K562 (cell line): ENCODE data around the gene BRAT1. TPM values are rescaled to one million over a fixed set of nuclear protein-coding genes. Genes with fewer than 3 reads are reported as not detected.

ENCODE experiments used
- BMI1 ChIP-seq: fragments of 150-350 bp; IDR thresholded peaks from 2 replicates; pipeline ENCODE4 v1.6.1; 2014; ENCODE audit warnings: low read length
- JUND ChIP-seq, 2 experiments: IDR thresholded peaks; 2 replicates in 1 of 2; 3 replicates in 1 of 2; pipeline ENCODE4 v1.6.1; 2011; ENCODE audit warnings: borderline replicate concordance in 2 of 2, low read depth in 2 of 2, low read length in 2 of 2, improper control_type of control experiment in 1 of 2, missing biosample characterization in 1 of 2, missing genetic modification characterization in 1 of 2, missing genetic modification reagents in 1 of 2
- MAFF ChIP-seq: IDR thresholded peaks from 2 replicates; pipeline ENCODE4 v1.6.1; 2012; ENCODE audit warnings: low read length, improper control_type of control experiment
- RB1 ChIP-seq: fragments of 450-650 bp; IDR thresholded peaks from 2 replicates; pipeline ENCODE4 v1.6.1; 2017; ENCODE audit warnings: low read depth, mild to moderate bottlenecking
- RFX1 ChIP-seq: fragments of 450-650 bp; IDR thresholded peaks from 2 replicates; pipeline ENCODE4 v1.6.1; 2016; ENCODE audit warnings: mild to moderate bottlenecking, moderate library complexity
- STAT6 ChIP-seq: sonication (generic); formaldehyde crosslinking; IDR thresholded peaks from 2 replicates; pipeline ENCODE4 v1.8.1; 2023; ENCODE audit warnings: mild to moderate bottlenecking, missing genetic modification reagents
- TGIF2 ChIP-seq: sonication (generic); formaldehyde crosslinking; IDR thresholded peaks from 2 replicates; pipeline ENCODE4 v1.8.1; 2022; ENCODE audit warnings: mild to moderate bottlenecking, missing genetic modification reagents, moderate library complexity
- ZKSCAN1 ChIP-seq: fragments of 150-350 bp; IDR thresholded peaks from 2 replicates; pipeline ENCODE4 v1.6.1; 2016; ENCODE audit warnings: low read depth, low read length
- ZNF175 ChIP-seq: fragments of 200-800 bp; sonication (Bioruptor generic); IDR thresholded peaks from 2 replicates; pipeline ENCODE4 v1.6.1; 2016; ENCODE audit warnings: low read depth, mild to moderate bottlenecking, missing genetic modification characterization, missing compliant biosample characterization
- polyA plus RNA-seq, 8 experiments: library from polyadenylated mRNA; depleted of rRNA in 4 of 8; stranded (reverse) in 5 of 8; unstranded in 3 of 8; fragments of >200 nt; fragmentation: Nextera tagmentation in 2 of 8; fragmentation: Illumina TruSeq in 1 of 8; extraction: Ambion mirVana in 2 of 8; extraction: Trizol in 1 of 8; gene quantifications; 2 replicates each; pipeline versions ENCODE4 v1.2.1 to v1.2.3, GENCODE V29; 2011 to 2014; ENCODE audit warnings: inconsistent platforms in 1 of 8, missing spikeins in 1 of 8
- total RNA-seq, 7 experiments: library from RNA; depleted of rRNA in 6 of 7; stranded (reverse); fragments of >200 nt in 6 of 7; fragmentation: Illumina TruSeq in 2 of 7; extraction: Trizol in 2 of 7; gene quantifications; 2 replicates each; pipeline versions ENCODE4 v1.2.1 to v1.2.3, GENCODE V29; 2011 to 2021; ENCODE audit warnings: low replicate concordance in 1 of 7
- TF ChIP-seq, protein P1 (sequence below): fragments of 200-600 bp; sonication (generic); IDR thresholded peaks from one replicate; pipeline ENCODE4 v1.6.1; 2012; ENCODE audit warnings: mild to moderate bottlenecking, low read depth, low read length, inconsistent platforms
- TF ChIP-seq, protein P2 (sequence below): fragments of 450-650 bp; conservative IDR thresholded peaks from 2 replicates; pipeline ENCODE4 v1.6.1; 2016; ENCODE audit warnings: missing genetic modification characterization, low read depth, mild to moderate bottlenecking, control low read depth, missing compliant biosample characterization

BRAT1 gene
- total and polyA plus RNA-seq, 9 of the 15 experiments (the other 6 are each of a cell fraction or from before 2014, with no cell fraction given): 0.13 to 49.6 (median 10.5) TPM

DNA sequence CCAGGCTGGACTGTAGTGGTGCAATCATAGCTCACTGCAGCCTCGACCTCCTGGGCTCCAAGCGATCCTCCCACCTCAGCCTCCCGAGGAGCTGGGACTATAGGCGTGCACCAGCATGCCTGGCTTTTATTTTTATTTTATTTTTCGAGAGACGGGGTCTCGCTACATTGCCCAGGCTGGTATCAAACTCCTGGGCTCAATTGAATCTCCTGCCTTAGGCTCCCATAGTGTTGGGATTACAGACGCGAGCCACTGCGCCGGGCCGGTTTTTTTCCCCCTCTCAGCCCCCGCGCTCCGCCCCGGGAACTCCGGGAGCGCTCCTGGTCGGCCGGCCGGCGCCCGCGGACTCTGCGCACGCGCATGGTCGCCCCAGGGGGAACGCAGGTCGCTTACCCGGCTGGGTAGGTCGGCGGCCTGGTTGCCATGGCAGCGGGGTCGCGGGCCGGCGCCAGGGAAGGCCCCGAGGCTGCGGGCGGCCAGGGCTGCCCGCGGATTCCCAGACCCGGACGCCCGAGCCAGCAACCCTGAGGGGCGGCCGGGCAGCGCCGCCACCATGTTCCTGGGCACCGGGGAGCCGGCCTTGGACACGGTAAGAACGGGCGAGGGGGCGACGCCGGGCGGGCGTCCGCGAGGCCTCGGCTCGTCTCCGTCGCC is 3.4 kb upstream of the BRAT1 start, which contains the start of gene IQCE (continued):
- TF ChIP-seq, protein P1, sequence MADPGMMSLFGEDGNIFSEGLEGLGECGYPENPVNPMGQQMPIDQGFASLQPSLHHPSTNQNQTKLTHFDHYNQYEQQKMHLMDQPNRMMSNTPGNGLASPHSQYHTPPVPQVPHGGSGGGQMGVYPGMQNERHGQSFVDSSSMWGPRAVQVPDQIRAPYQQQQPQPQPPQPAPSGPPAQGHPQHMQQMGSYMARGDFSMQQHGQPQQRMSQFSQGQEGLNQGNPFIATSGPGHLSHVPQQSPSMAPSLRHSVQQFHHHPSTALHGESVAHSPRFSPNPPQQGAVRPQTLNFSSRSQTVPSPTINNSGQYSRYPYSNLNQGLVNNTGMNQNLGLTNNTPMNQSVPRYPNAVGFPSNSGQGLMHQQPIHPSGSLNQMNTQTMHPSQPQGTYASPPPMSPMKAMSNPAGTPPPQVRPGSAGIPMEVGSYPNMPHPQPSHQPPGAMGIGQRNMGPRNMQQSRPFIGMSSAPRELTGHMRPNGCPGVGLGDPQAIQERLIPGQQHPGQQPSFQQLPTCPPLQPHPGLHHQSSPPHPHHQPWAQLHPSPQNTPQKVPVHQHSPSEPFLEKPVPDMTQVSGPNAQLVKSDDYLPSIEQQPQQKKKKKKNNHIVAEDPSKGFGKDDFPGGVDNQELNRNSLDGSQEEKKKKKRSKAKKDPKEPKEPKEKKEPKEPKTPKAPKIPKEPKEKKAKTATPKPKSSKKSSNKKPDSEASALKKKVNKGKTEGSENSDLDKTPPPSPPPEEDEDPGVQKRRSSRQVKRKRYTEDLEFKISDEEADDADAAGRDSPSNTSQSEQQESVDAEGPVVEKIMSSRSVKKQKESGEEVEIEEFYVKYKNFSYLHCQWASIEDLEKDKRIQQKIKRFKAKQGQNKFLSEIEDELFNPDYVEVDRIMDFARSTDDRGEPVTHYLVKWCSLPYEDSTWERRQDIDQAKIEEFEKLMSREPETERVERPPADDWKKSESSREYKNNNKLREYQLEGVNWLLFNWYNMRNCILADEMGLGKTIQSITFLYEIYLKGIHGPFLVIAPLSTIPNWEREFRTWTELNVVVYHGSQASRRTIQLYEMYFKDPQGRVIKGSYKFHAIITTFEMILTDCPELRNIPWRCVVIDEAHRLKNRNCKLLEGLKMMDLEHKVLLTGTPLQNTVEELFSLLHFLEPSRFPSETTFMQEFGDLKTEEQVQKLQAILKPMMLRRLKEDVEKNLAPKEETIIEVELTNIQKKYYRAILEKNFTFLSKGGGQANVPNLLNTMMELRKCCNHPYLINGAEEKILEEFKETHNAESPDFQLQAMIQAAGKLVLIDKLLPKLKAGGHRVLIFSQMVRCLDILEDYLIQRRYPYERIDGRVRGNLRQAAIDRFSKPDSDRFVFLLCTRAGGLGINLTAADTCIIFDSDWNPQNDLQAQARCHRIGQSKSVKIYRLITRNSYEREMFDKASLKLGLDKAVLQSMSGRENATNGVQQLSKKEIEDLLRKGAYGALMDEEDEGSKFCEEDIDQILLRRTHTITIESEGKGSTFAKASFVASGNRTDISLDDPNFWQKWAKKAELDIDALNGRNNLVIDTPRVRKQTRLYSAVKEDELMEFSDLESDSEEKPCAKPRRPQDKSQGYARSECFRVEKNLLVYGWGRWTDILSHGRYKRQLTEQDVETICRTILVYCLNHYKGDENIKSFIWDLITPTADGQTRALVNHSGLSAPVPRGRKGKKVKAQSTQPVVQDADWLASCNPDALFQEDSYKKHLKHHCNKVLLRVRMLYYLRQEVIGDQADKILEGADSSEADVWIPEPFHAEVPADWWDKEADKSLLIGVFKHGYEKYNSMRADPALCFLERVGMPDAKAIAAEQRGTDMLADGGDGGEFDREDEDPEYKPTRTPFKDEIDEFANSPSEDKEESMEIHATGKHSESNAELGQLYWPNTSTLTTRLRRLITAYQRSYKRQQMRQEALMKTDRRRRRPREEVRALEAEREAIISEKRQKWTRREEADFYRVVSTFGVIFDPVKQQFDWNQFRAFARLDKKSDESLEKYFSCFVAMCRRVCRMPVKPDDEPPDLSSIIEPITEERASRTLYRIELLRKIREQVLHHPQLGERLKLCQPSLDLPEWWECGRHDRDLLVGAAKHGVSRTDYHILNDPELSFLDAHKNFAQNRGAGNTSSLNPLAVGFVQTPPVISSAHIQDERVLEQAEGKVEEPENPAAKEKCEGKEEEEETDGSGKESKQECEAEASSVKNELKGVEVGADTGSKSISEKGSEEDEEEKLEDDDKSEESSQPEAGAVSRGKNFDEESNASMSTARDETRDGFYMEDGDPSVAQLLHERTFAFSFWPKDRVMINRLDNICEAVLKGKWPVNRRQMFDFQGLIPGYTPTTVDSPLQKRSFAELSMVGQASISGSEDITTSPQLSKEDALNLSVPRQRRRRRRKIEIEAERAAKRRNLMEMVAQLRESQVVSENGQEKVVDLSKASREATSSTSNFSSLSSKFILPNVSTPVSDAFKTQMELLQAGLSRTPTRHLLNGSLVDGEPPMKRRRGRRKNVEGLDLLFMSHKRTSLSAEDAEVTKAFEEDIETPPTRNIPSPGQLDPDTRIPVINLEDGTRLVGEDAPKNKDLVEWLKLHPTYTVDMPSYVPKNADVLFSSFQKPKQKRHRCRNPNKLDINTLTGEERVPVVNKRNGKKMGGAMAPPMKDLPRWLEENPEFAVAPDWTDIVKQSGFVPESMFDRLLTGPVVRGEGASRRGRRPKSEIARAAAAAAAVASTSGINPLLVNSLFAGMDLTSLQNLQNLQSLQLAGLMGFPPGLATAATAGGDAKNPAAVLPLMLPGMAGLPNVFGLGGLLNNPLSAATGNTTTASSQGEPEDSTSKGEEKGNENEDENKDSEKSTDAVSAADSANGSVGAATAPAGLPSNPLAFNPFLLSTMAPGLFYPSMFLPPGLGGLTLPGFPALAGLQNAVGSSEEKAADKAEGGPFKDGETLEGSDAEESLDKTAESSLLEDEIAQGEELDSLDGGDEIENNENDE: no peak
- TF ChIP-seq MAFF (no peak), RFX1 (peak; percentile 88), BMI1 (peak; percentile 82), JUND (IDR thresholded peaks at IDR 0.05; ENCODE audit: borderline replicate concordance, low read depth, low read length) (peak; percentile 78), JUND (tag; IDR thresholded peaks at IDR 0.05; ENCODE audit: borderline replicate concordance, low read depth, low read length) (no peak), ZKSCAN1 (peak; percentile 69; the same call in 1 of the 2 replicates), ZNF175 (CRISPR knock-in tag) (peak; percentile 57; the same call in 1 of the 2 replicates), STAT6 (CRISPR knock-in tag) (0 out of 2 replicates have a peak, but pooled peaks have one; percentile 45), TGIF2 (CRISPR knock-in tag) (no peak), RB1 (peak; percentile 77)
- TF ChIP-seq, protein P2, sequence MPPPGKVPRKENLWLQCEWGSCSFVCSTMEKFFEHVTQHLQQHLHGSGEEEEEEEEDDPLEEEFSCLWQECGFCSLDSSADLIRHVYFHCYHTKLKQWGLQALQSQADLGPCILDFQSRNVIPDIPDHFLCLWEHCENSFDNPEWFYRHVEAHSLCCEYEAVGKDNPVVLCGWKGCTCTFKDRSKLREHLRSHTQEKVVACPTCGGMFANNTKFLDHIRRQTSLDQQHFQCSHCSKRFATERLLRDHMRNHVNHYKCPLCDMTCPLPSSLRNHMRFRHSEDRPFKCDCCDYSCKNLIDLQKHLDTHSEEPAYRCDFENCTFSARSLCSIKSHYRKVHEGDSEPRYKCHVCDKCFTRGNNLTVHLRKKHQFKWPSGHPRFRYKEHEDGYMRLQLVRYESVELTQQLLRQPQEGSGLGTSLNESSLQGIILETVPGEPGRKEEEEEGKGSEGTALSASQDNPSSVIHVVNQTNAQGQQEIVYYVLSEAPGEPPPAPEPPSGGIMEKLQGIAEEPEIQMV: peak; percentile 26; the same call in 1 of the 2 replicates
